ENCODE results near the gene BMP4. TPM values are rescaled to one million over a fixed set of nuclear protein-coding genes. Genes with fewer than 3 reads are reported as not detected.

The BMP4 gene
- total and polyA plus RNA-seq, 4 donors = 2.0 to 4.2 (median 2.4) TPM

GRCh38 chr14:53942970-53943750 is 13.5 kb downstream of the BMP4 start:
- no peak overlapping the region for H3K4me3 ChIP-seq (ENCODE audit: low read depth in 1 of 3, low read length in 3 of 3)
- DNase-seq (ENCODE audit: low spot score) = no peak
- peak in 1 of 2 donors; percentile 11 for TF ChIP-seq HNF4A (conservative IDR thresholded peaks at IDR 0.05)
- TF ChIP-seq REST (IDR thresholded peaks at IDR 0.05) = no peak
- no peaks in the 10 kb centered on the region for H3K27me3 ChIP-seq (ENCODE audit: control insufficient read depth in 4 of 4, insufficient read depth in 4 of 4, low read length in 3 of 4)
- 34% methylated on average over 8 of the region's 8 CpGs for WGBS
- peaks cover 0 to 30% (median 16%) of the 10 kb centered on the region in 4 donors for H3K4me1 ChIP-seq (ENCODE audit: control insufficient read depth in 4 of 4, insufficient read depth in 4 of 4, low read length in 3 of 4)
- H3K9me3 ChIP-seq (ENCODE audit: control insufficient read depth in 4 of 4, low read length in 3 of 4) = no peaks in the 10 kb centered on the region
- peak overlapping the region in 1 of 2 donors; percentile 12 for H3K9ac ChIP-seq (ENCODE audit: low read depth in 1 of 2, low read length in 2 of 2)
- H3K27ac ChIP-seq (ENCODE audit: low read depth in 1 of 2, low read length in 2 of 2) = no peak overlapping the region
- no peaks in the 10 kb centered on the region for H3K36me3 ChIP-seq (ENCODE audit: control insufficient read depth in 4 of 4, insufficient read depth in 3 of 4, low read depth in 1 of 4, low read length in 3 of 4)

- Histone ChIP-seq H3K36me3 (ENCODE audit: control insufficient read depth in 4 of 4, insufficient read depth in 3 of 4, low read depth in 1 of 4, low read length in 3 of 4) (no peaks in the 10 kb centered on the region), H3K9me3 (ENCODE audit: control insufficient read depth in 4 of 4, low read length in 3 of 4) (no peaks in the 10 kb centered on the region), H3K27me3 (ENCODE audit: control insufficient read depth in 4 of 4, insufficient read depth in 4 of 4, low read length in 3 of 4) (no peaks in the 10 kb centered on the region), H3K4me3 (ENCODE audit: low read depth in 1 of 3, low read length in 3 of 3) (no peak overlapping the region), H3K4me1 (ENCODE audit: control insufficient read depth in 4 of 4, insufficient read depth in 4 of 4, low read length in 3 of 4) (peaks cover 0 to 8% (median 2%) of the 10 kb centered on the region in 4 donors), H3K27ac (ENCODE audit: low read depth in 1 of 2, low read length in 2 of 2) (no peak overlapping the region), H3K9ac (ENCODE audit: low read depth in 1 of 2, low read length in 2 of 2) (no peak overlapping the region)
- 87% methylated on average over 7 of the region's 7 CpGs for WGBS
- DNase-seq (ENCODE audit: low spot score) = no peak
- TF ChIP-seq GABPA (IDR thresholded peaks at IDR 0.05 in 1 of 2, conservative IDR thresholded peaks at IDR 0.05 in 1 of 2) (no peak), CTCF (IDR thresholded peaks at IDR 0.05; ENCODE audit: low read depth, low read length, missing input control) (no peak), YY1 (IDR thresholded peaks at IDR 0.05) (no peak), MAX (IDR thresholded peaks at IDR 0.05) (no peak), HNF4A (conservative IDR thresholded peaks at IDR 0.05) (no peak), EGR1 (IDR thresholded peaks at IDR 0.05; ENCODE audit: low read depth in 2 of 2) (no peak), FOXA1 (IDR thresholded peaks at IDR 0.05) (no peak), HNF4G (IDR thresholded peaks at IDR 0.05) (no peak), ZBTB33 (IDR thresholded peaks at IDR 0.05) (no peak), JUND (IDR thresholded peaks at IDR 0.05) (no peak), RAD21 (IDR thresholded peaks at IDR 0.05) (no peak), RXRA (IDR thresholded peaks at IDR 0.05) (no peak), ATF3 (IDR thresholded peaks at IDR 0.05) (no peak), SP1 (IDR thresholded peaks at IDR 0.05) (no peak)
Measured at GRCh38 chr14:53938136-53938837, 18.3 kb downstream of the BMP4 start.

Data from liver (tissue), 9 donors.